OCI-LY3 (cell line): Measurements from ENCODE around the gene DSTYK.

Source experiments
- CTCF ChIP-seq: fragments of 200-600, 300-600 bp; sonication (generic); IDR thresholded peaks from 2 replicates; pipeline ENCODE4 v1.5.1; 2014; ENCODE audit warnings: antibody characterized with exemption, low read length, low read depth
- EZH2phosphoT487 ChIP-seq: fragments of 200-600 bp; shearing (Covaris generic); IDR thresholded peaks from 2 replicates; pipeline ENCODE4 v1.6.1; 2018; ENCODE audit warnings: antibody characterized with exemption, mixed run types, low read depth

- TF ChIP-seq CTCF (no peak), EZH2phosphoT487 (no peak)
Measured at GRCh38 chr1:205251576-205251975, 40.1 kb upstream of the DSTYK start.
